AG04449 (cell line): ENCODE data around the gene SENP1.

Experiments used
- CTCF ChIA-PET: fragments of 350-600 bp; formaldehyde crosslinking; extraction: SDS; loops from one replicate; lab custom pipeline; 2021; ENCODE audit warnings: antibody characterized with exemption; lab: Yijun Ruan, JAX
- POLR2A ChIA-PET: fragments of 400-600, 350-600 bp; formaldehyde crosslinking; extraction: SDS; loops from one replicate; lab custom pipeline; 2020; ENCODE audit warnings: antibody characterized with exemption, inconsistent platforms; lab: Yijun Ruan, JAX
- DNase-seq: peaks from one replicate; pipeline ENCODE4 v3.0.0-alpha.2; 2010; ENCODE audit warnings: low read depth, low spot score
- H3K4me3 ChIP-seq: 2 replicates; pipeline ENCODE4 v1.5.1; 2011; ENCODE audit warnings: low read depth, mild to moderate bottlenecking, control low read depth, low read length
- CTCF ChIP-seq: IDR thresholded peaks from one replicate; pipeline ENCODE4 v1.5.1; 2011; ENCODE audit warnings: mild to moderate bottlenecking, moderate library complexity, low read length, control low read depth, inconsistent platforms; ENCODE audit not compliant: insufficient read depth; ENCODE audit errors: missing control alignments

Gene SENP1

GRCh38 chr12:48050174-48050573 is 55.7 kb downstream of the SENP1 start:
- H3K4me3 ChIP-seq: no peak overlapping the region
- TF ChIP-seq CTCF: no peak
- no peak for DNase-seq
- ChIA-PET CTCF (interaction anchor here (0.8 to 2.1 kb wide), 2 partner anchors 12 to 20 kb away, joined by 3 to 7 read pairs; no protein-coding TSS in a partner anchor), POLR2A (no interaction called here)

DNA sequence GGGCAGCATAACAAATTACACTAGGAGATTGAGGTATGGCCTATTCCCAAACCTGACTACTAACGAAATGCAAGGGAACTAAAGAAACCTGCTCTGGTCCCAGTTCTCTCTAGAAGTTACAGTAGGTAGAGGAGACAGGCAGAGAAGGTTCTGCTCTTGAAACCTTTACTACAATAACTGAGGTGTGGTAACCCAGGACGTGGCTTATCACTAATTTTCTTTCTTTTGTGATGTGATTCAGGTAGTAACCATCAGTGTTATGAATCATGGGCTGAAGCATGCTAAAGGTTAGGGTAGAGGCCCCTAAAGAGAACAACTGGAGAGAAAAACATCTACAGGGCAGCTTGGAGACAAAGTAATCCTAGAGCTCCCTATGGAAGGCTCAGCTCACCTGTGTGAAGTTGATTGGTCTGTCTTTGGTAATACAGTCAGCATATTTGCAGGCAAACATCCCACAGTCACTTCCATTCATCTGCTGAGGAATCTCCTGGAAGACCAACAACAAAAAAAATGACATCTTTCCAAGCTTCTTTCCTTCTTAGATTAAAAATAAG is 59.8 kb downstream of the SENP1 start:
- no peak overlapping the region for H3K4me3 ChIP-seq
- POLR2A ChIA-PET: no interaction called here
- no peak for TF ChIP-seq CTCF
- CTCF ChIA-PET: no interaction called here
- DNase-seq: no peak

DNA sequence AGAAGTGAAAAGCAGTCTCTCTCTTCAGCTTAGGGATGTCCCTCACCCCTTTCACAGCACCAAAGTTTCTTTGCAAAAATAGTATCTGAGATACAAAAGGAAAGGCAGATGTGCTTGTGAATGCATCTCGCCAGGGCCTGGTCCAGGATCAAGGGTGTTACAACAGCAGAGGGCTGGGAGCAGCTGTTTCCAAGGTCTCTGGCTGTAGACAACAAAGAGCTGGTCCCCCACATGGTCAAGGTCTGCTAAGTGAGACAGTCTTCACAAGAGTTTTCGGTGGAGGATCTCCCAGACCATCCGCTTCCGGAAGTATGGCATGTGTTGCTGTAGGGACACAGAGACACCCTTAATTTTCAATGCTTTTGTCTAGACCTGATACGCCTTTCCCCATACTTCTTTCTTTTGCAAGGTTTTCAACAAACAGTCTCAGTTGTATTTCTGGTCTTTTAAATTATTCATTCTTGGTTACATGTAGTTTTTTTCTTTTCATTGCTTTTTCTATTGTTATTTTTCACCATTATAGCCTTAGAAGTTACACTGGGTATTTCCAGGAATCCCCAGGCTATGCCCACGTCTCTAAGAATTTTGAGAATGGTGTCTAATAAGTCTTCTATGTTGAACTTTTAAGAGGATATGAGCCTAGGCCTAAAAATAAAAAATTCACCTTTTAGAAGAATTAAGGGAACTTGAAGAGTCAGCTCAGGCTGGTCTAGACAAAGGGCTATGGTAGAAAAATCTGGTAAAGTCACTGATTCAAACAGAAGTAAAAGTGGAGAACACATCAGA is 60.6 kb downstream of the SENP1 start:
- no peak overlapping the region for H3K4me3 ChIP-seq
- TF ChIP-seq CTCF: no peak
- ChIA-PET POLR2A (no interaction called here), CTCF (no interaction called here)
- no peak for DNase-seq

DNA sequence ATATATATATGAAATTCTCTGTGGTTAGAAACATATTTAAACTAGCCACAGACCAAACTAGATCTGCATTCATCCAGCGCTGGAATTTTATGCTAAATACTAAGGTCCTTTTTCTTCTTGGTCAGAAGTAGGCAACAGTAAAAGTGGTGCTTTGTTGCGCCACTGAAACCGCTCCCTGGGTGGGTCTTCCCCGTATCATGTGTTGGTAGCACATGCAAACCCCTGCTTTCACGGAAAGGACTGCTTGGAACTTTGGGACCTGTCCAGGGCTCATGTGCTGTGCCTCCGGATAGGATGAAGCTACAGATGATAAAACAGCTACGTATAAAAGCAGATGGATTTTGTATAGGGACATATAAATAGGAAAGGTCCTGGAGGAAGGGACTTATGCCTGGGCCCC is 61.5 kb downstream of the SENP1 start:
- no peak for TF ChIP-seq CTCF
- ChIA-PET CTCF (no interaction called here), POLR2A (no interaction called here)
- DNase-seq: no peak
- H3K4me3 ChIP-seq: no peak overlapping the region

GRCh38 chr12:48043771-48044170 is 62.1 kb downstream of the SENP1 start:
- TF ChIP-seq CTCF: no peak
- DNase-seq: no peak
- CTCF ChIA-PET: no interaction called here
- no peak overlapping the region for H3K4me3 ChIP-seq
- POLR2A ChIA-PET: no interaction called here

DNA sequence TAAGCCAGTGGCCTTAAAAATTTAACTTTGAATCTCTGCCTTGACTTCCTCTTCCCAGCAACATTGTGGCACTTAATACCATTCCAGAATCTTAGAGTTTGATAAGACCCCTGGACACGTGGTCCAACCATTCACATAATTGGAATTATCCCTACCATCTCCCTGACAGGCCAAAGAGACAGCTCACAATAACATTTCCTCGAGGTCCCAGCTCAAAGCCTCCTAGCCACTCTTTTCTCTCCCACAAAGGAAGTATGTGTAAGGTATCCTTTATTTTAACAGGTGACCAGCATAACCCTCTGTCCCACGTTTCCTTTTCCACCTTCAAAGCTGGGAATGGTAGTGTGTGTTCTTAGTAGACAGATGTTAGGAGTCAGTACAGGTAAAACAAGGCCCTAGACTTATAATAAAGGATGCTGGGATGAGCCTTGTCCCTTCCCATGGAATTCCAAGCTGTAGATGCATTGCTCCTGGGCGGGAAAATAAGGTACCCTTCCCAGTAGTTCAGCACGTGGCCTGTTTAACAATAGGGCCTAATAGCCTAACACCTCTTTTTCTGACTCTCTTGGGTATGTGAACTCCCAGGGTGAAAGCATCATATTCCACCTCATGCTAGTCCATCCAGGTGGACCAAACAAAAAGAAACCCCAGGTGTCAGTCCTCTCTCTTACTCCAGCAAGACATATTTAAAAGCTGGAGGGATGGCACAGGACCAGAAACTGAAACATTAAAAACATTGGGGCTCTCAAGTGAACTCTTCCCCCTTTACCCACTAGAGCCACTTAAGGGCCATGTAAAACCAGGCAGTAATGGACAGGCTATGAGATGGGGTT is 64.1 kb downstream of the SENP1 start:
- ChIA-PET CTCF (interaction anchor here (0.6 to 1.3 kb wide), 2 partner anchors 9 to 124 kb away, joined by 3 read pairs; no protein-coding TSS in a partner anchor), POLR2A (no interaction called here)
- TF ChIP-seq CTCF: no peak
- no peak overlapping the region for H3K4me3 ChIP-seq
- DNase-seq: no peak
